GM20000 (cell line): Measurements from ENCODE around the gene CCDC85B.

Experiments
- DNase-seq: peaks from one replicate; pipeline ENCODE4 v3.0.0; 2012; ENCODE audit warnings: low spot score
- CTCF ChIP-seq: IDR thresholded peaks from 2 replicates; pipeline ENCODE4 v1.5.1; 2012; ENCODE audit warnings: mild to moderate bottlenecking, control low read depth; ENCODE audit errors: extremely low read depth, missing control alignments

CCDC85B gene

GRCh38 chr11:65895482-65895981, 5.1 kb downstream of the CCDC85B start:
- TF ChIP-seq CTCF, result no peak
- no peak for DNase-seq

GRCh38 chr11:65896034-65896999, 5.8 kb downstream of the CCDC85B start:
- no peak for DNase-seq
- TF ChIP-seq CTCF, result no peak

GRCh38 chr11:65897020-65897471, 6.6 kb downstream of the CCDC85B start:
- TF ChIP-seq CTCF, result no peak
- no peak for DNase-seq

GRCh38 chr11:65898656-65899355, 8.3 kb downstream of the CCDC85B start:
- no peak for TF ChIP-seq CTCF
- DNase-seq, result no peak

GRCh38 chr11:65899356-65900124, 9.1 kb downstream of the CCDC85B start:
- peak; percentile 74 for DNase-seq
- TF ChIP-seq CTCF, result no peak

- DNase-seq, result peak; percentile 93
- TF ChIP-seq CTCF, result no peak
Observed at GRCh38 chr11:65900125-65900898, 9.8 kb downstream of the CCDC85B start, which contains the start of gene FOSL1. TSS of gene FOSL1 (minus strand) at chr11:65900388. CDS start at chr11:65900339, 49 bp downstream.
